Sigmoid colon (tissue), 7 donors: ENCODE results near the gene POLR1A. TPM values are rescaled to one million over a fixed set of nuclear protein-coding genes. Genes with fewer than 3 reads are reported as not detected.

Source experiments
- DNase-seq: peaks from one replicate; pipeline ENCODE4 v3.0.0-alpha.2; 2019
- H3K27ac ChIP-seq, 4 donors: fragments of 200-600 bp; sonication (generic); one replicate each; pipeline ENCODE4 v1.5.1; 2016 to 2019; ENCODE audit warnings: mild to moderate bottlenecking in 1 of 4
- H3K27me3 ChIP-seq, 3 donors: fragments of 200-600 bp; sonication (generic); one replicate each; pipeline ENCODE4 v1.5.1; 2019; ENCODE audit warnings: mild to moderate bottlenecking in 1 of 3
- H3K36me3 ChIP-seq, 4 donors: fragments of 200-600 bp; sonication (generic); one replicate each; pipeline ENCODE4 v1.5.1; 2016 to 2019
- H3K4me1 ChIP-seq, 4 donors: fragments of 200-600 bp; sonication (generic); one replicate each; pipeline ENCODE4 v1.5.1; 2017 to 2019
- H3K4me3 ChIP-seq, 4 donors: fragments of 200-600 bp; sonication (generic); one replicate each; pipeline ENCODE4 v1.5.1; 2017 to 2019; ENCODE audit warnings: mild to moderate bottlenecking in 2 of 4, moderate library complexity in 1 of 4
- H3K9me3 ChIP-seq, 4 donors: fragments of 200-600 bp in 3 of 4; sonication (generic) in 3 of 4; one replicate each; pipeline versions ENCODE4 v1.5.1 to v1.6.1; 2013 to 2019
- CTCF ChIP-seq, 4 experiments: fragments of 450-650 bp in 3 of 4; fragments of 200-600 bp in 1 of 4; IDR thresholded peaks; one replicate each; pipeline ENCODE4 v1.5.1; 2016 to 2019; ENCODE audit warnings: antibody characterized with exemption in 4 of 4, mild to moderate bottlenecking in 3 of 4, moderate library complexity in 2 of 4
- EP300 ChIP-seq, 4 donors: sonication (generic); formaldehyde crosslinking; IDR thresholded peaks; one replicate each; pipeline ENCODE4 v1.6.1; 2017; ENCODE audit warnings: antibody characterized with exemption in 4 of 4
- POLR2A ChIP-seq, 2 donors: fragments of 450-650 bp; IDR thresholded peaks; one replicate each; pipeline ENCODE4 v1.6.1; 2016; ENCODE audit warnings: antibody characterized with exemption in 2 of 2, mild to moderate bottlenecking in 2 of 2, moderate library complexity in 2 of 2
- POLR2AphosphoS5 ChIP-seq, 4 donors: sonication (generic); formaldehyde crosslinking; IDR thresholded peaks; one replicate each; pipeline ENCODE4 v1.6.1; 2017; ENCODE audit warnings: antibody characterized with exemption in 4 of 4
- WGBS, 2 donors: extraction: QIAGEN DNeasy Blood & Tissue Kit; methylation state at CpG; one replicate each; pipeline ENCODE4 v1.1.7; 2013; 5-methylcytosine and 5-hydroxymethylcytosine counted together
- intact Hi-C: fragments of 100-400 bp; cut with DNase I; formaldehyde crosslinking; loops from one replicate; pipeline ENCODE4 v1.15.1; 2023
- polyA plus RNA-seq, 3 donors: library from polyadenylated mRNA; stranded (reverse); fragments of 200-250 nt; gene quantifications; one replicate each; pipeline ENCODE4 v1.2.3, GENCODE V29; 2013
- total RNA-seq, 4 donors: library from RNA; depleted of rRNA; stranded (reverse); fragments of >200 nt; gene quantifications; one replicate each; pipeline ENCODE4 v1.1.0, GENCODE V29; 2016
- donor health status: healthy with polysubstance abuse.
- donor health status: Bipolar disorder and iron deficiency.
- donor health status: healthy.

Gene POLR1A
- total and polyA plus RNA-seq, 7 donors, result 1.2 to 17.9 (median 10.1) TPM

- intact Hi-C loops, result no loop called here
- H3K9me3 ChIP-seq, result no peaks in the 10 kb centered on the region
- H3K27me3 ChIP-seq, result no peaks in the 10 kb centered on the region
- no peak overlapping the region for H3K27ac ChIP-seq
- peaks cover 0 to 78% (median 16%) of the 10 kb centered on the region in 4 donors for H3K36me3 ChIP-seq
- no peak for DNase-seq
- H3K4me3 ChIP-seq, result no peak overlapping the region
- no peak for TF ChIP-seq EP300 (IDR thresholded peaks at IDR 0.05)
- TF ChIP-seq CTCF (IDR thresholded peaks at IDR 0.05), result no peak
- no peak for TF ChIP-seq POLR2AphosphoS5 (IDR thresholded peaks at IDR 0.05)
- TF ChIP-seq POLR2A (IDR thresholded peaks at IDR 0.05), result no peak
- H3K4me1 ChIP-seq, result no peaks in the 10 kb centered on the region
- 95% methylated on average over 3 of the region's 3 CpGs for WGBS, 2 donors
These were observed 8.4 kb downstream of the POLR1A start for GRCh38 chr2:86097114-86097896.

GRCh38 chr2:86094229-86094628 is 11.5 kb downstream of the POLR1A start:
- Histone ChIP-seq H3K9me3 (no peaks in the 10 kb centered on the region), H3K27ac (no peak overlapping the region), H3K27me3 (no peaks in the 10 kb centered on the region), H3K36me3 (peaks cover 3 to 93% (median 15%) of the 10 kb centered on the region in 4 donors), H3K4me1 (no peaks in the 10 kb centered on the region), H3K4me3 (no peak overlapping the region)
- no peak for TF ChIP-seq POLR2A (IDR thresholded peaks at IDR 0.05)
- TF ChIP-seq CTCF (IDR thresholded peaks at IDR 0.05), result no peak
- TF ChIP-seq POLR2AphosphoS5 (IDR thresholded peaks at IDR 0.05), result no peak
- TF ChIP-seq EP300 (IDR thresholded peaks at IDR 0.05), result no peak
- WGBS, 2 donors, result 33 to 77% methylated on average over 1 of the region's 1 CpG
- no peak for DNase-seq
- intact Hi-C loops, result no loop called here

GRCh38 chr2:86087936-86088850 is 17.5 kb downstream of the POLR1A start:
- Histone ChIP-seq H3K4me3 (no peak overlapping the region), H3K27me3 (no peaks in the 10 kb centered on the region), H3K9me3 (no peaks in the 10 kb centered on the region), H3K36me3 (peaks cover 3 to 79% (median 24%) of the 10 kb centered on the region in 4 donors), H3K27ac (no peak overlapping the region), H3K4me1 (no peaks in the 10 kb centered on the region)
- 87 to 90% methylated on average over 14 of the region's 14 CpGs for WGBS, 2 donors
- TF ChIP-seq CTCF (IDR thresholded peaks at IDR 0.05) (peak in 1 of 4 experiments; percentile 11), POLR2AphosphoS5 (IDR thresholded peaks at IDR 0.05) (no peak), POLR2A (IDR thresholded peaks at IDR 0.05) (no peak), EP300 (IDR thresholded peaks at IDR 0.05) (no peak)
- intact Hi-C loops, result loop anchor here (10.0 kb wide), 1 partner anchor 363 kb away; no protein-coding TSS in a partner anchor
- no peak for DNase-seq

- TF ChIP-seq POLR2A (IDR thresholded peaks at IDR 0.05) (no peak), CTCF (IDR thresholded peaks at IDR 0.05) (no peak), POLR2AphosphoS5 (IDR thresholded peaks at IDR 0.05) (no peak), EP300 (IDR thresholded peaks at IDR 0.05) (no peak)
- peaks cover 5 to 76% (median 16%) of the 10 kb centered on the region in 4 donors for H3K36me3 ChIP-seq
- DNase-seq, result no peak
- H3K4me3 ChIP-seq, result no peak overlapping the region
- 84 to 92% methylated on average over 5 of the region's 5 CpGs for WGBS, 2 donors
- no peaks in the 10 kb centered on the region for H3K9me3 ChIP-seq
- intact Hi-C loops, result loop anchor here (10.0 kb wide), 1 partner anchor 358 kb away; no protein-coding TSS in a partner anchor
- H3K4me1 ChIP-seq, result no peaks in the 10 kb centered on the region
- no peaks in the 10 kb centered on the region for H3K27me3 ChIP-seq
- no peak overlapping the region for H3K27ac ChIP-seq
These were observed 22.9 kb downstream of the POLR1A start for GRCh38 chr2:86082756-86083155.
